ENCODE measurements around the gene BTBD3.

- no peak for TF ChIP-seq CTCF (IDR thresholded peaks at IDR 0.05; ENCODE audit: low read depth, low read length)
- TF ChIP-seq POLR2A (IDR thresholded peaks at IDR 0.05; ENCODE audit: extremely low read depth, insufficient read length): no peak
Observed at GRCh38 chr20:11881449-11881848, 36.2 kb upstream of the BTBD3 start.

Measured in NB4 (cell line).